GM12891 (cell line): Measurements from ENCODE around the gene HOXA1.

Source experiments
- POLR2AphosphoS5 ChIP-seq: IDR thresholded peaks from 2 replicates; pipeline ENCODE4 v1.6.1; 2011; ENCODE audit warnings: low read depth, low read length, control low read depth
- SPI1 ChIP-seq: IDR thresholded peaks from 2 replicates; pipeline ENCODE4 v1.6.1; 2011; ENCODE audit warnings: low read depth, low read length, control low read depth

DNA sequence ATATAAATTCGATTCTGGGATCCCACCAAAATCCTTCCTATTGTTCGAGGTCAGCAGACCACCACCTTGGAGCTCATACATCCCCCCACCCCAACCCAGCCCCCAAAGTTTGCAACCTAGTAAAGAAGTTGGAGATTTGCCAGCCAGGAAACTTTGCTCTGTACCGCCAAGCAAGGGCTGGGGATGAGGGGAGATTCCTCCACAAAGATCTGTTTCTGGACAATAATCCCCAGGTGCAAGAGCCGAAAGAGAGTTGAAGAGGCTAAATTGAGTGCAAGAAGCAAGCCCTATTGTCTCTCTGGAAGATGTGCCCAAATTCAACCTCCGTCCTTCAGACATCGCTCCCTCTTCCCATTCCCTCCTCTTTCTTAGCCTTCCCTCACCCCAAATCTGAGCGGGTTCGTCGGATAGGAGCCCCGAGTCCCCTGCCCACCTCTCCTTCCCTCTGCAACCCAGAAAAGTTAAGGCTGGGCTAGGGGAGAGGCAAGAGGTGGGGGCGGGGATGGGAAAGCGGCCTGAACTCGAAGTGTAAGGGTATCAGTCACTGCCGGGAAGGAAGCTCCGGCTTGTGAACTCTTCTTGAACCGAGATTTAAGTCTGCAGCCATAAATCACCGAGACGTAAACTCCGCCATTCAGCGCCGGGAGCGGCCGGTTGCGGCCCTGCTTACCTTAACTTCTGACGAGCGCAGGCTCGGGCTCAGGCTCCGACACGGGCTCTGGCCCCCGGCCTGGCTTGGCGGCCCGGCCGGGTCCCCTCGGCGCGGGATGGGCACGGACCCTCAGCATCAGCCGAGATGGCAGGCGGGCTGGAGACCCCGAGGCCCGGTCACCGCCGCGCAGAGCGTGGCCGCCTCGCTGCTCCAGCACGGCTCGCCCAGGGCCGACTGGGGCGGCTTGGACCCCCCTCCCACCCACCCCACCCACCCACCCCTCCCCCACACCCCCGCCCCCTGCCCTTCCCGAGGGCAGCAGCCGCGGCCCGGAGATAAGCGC, 17.5 kb upstream of the HOXA1 start:
- TF ChIP-seq SPI1 (no peak), POLR2AphosphoS5 (no peak)
